Endothelial cell of umbilical vein (primary cell): Measurements from ENCODE around the gene MTERF4. TPM values are rescaled to one million over a fixed set of nuclear protein-coding genes. Genes with fewer than 3 reads are reported as not detected.

Source experiments
- BruUV-seq: library from RNA; stranded (reverse); fragments of 400-500 nt; replicated peaks from 2 replicates; lab custom pipeline; 2021; lab: Mats Ljungman, UMichigan
- CTCF ChIA-PET: fragments of 300-600, 350-600 bp; sonication (Branson Sonifier 250); formaldehyde crosslinking; loops from one replicate; lab custom pipeline; 2021; ENCODE audit warnings: antibody characterized with exemption, inconsistent platforms; lab: Charles Lee
- POLR2A ChIA-PET: fragments of 300-600, 350-600 bp; sonication (Branson Sonifier 250); formaldehyde crosslinking; loops from one replicate; lab custom pipeline; 2021; ENCODE audit warnings: antibody characterized with exemption, inconsistent platforms; lab: Charles Lee
- DNase-seq: peaks from one replicate; pipeline ENCODE4 v3.0.0-alpha.2; 2011; ENCODE audit warnings: low read depth, low spot score
- FAIRE-seq: peaks from 2 replicates; lab custom pipeline; 2011; peaks lifted over from hg19 to GRCh38; lab: Jason Lieb, UNC
- H2AFZ ChIP-seq: 2 replicates; pipeline ENCODE4 v1.6.0; 2012; ENCODE audit warnings: low read depth, low read length, control low read depth, inconsistent platforms
- H3K27ac ChIP-seq: 2 replicates; pipeline ENCODE4 v1.5.1; 2011; ENCODE audit warnings: low read depth, mild to moderate bottlenecking, control low read depth, low read length, moderate library complexity; ENCODE audit not compliant: insufficient read depth
- H3K27me3 ChIP-seq, 2 experiments: 2 replicates each; pipeline versions ENCODE4 v1.6.0 to v1.6.1; 2011; ENCODE audit warnings: low read length in 2 of 2, mixed read lengths in 1 of 2; ENCODE audit not compliant: control insufficient read depth in 2 of 2, insufficient read depth in 2 of 2
- H3K36me3 ChIP-seq, 2 experiments: 2 replicates in 1 of 2; 3 replicates in 1 of 2; pipeline ENCODE4 v1.5.1; 2011; ENCODE audit warnings: low read length in 2 of 2, mild to moderate bottlenecking in 1 of 2, moderate library complexity in 1 of 2; ENCODE audit not compliant: control insufficient read depth in 2 of 2, insufficient read depth in 2 of 2; ENCODE audit errors: extremely low read depth in 1 of 2
- H3K4me1 ChIP-seq: 3 replicates; pipeline ENCODE4 v1.5.1; 2011; ENCODE audit warnings: mild to moderate bottlenecking, low read length; ENCODE audit not compliant: control insufficient read depth, insufficient read depth; ENCODE audit errors: extremely low read depth
- H3K4me2 ChIP-seq: 2 replicates; pipeline ENCODE4 v1.6.1; 2011; ENCODE audit warnings: low read length, control low read depth, mixed read lengths; ENCODE audit not compliant: insufficient read depth
- H3K4me3 ChIP-seq, 3 experiments: fragments of 200-600 bp in 1 of 3; sonication (generic), shearing (Covaris generic) in 1 of 3; replicated peaks in 1 of 3; 2 replicates each; pipeline ENCODE4 v1.5.1; 2011 to 2016; ENCODE audit warnings: control low read depth in 3 of 3, low read length in 3 of 3, mild to moderate bottlenecking in 2 of 3, inconsistent platforms in 1 of 3, low read depth in 1 of 3, moderate library complexity in 1 of 3; ENCODE audit not compliant: insufficient read depth in 1 of 3
- H3K79me2 ChIP-seq: 2 replicates; pipeline ENCODE4 v1.6.0; 2012; ENCODE audit warnings: low read length, inconsistent platforms; ENCODE audit not compliant: control insufficient read depth, insufficient read depth
- H3K9ac ChIP-seq: replicated peaks from 2 replicates; pipeline ENCODE3; 2011; ENCODE audit warnings: low read length, control low read depth; ENCODE audit not compliant: insufficient read depth; ENCODE audit errors: extremely low read depth
- H3K9me1 ChIP-seq: replicated peaks from 3 replicates; pipeline ENCODE4 v1.6.0; 2011; ENCODE audit warnings: mild to moderate bottlenecking, low read length; ENCODE audit not compliant: control insufficient read depth, insufficient read depth; ENCODE audit errors: extremely low read depth
- H3K9me3 ChIP-seq: replicated peaks from 2 replicates; pipeline ENCODE4 v1.5.1; 2012; ENCODE audit warnings: low read length, inconsistent platforms; ENCODE audit not compliant: control insufficient read depth, insufficient read depth
- H4K20me1 ChIP-seq: replicated peaks from 2 replicates; pipeline ENCODE3; 2011; ENCODE audit warnings: mild to moderate bottlenecking, low read length; ENCODE audit not compliant: control insufficient read depth, insufficient read depth; ENCODE audit errors: extremely low read depth
- EZH2 ChIP-seq: IDR thresholded peaks from 2 replicates; pipeline ENCODE4 v1.6.1; 2012; ENCODE audit warnings: borderline replicate concordance, low read depth, mild to moderate bottlenecking, moderate library complexity, low read length, inconsistent platforms; ENCODE audit not compliant: severe bottlenecking
- GATA2 ChIP-seq: IDR thresholded peaks from 2 replicates; pipeline ENCODE4 v1.7.0; 2011; ENCODE audit warnings: low read depth, mild to moderate bottlenecking, moderate library complexity, mixed read lengths, low read length; ENCODE audit not compliant: insufficient read length, insufficient read depth
- JUN ChIP-seq: IDR thresholded peaks from 2 replicates; pipeline ENCODE4 v1.6.1; 2011; ENCODE audit warnings: borderline replicate concordance, low read depth; ENCODE audit not compliant: insufficient read length, insufficient read depth
- POLR2AphosphoS5 ChIP-seq: IDR thresholded peaks from 2 replicates; pipeline ENCODE4 v1.6.1; 2012; ENCODE audit warnings: low read depth, mild to moderate bottlenecking, control low read depth, low read length, moderate library complexity; ENCODE audit not compliant: insufficient read depth
- dilution Hi-C: fragments of 300-500 bp; cut with MboI; formaldehyde crosslinking; loops from one replicate; pipeline ENCODE4 v1.15.0; 2019; ENCODE audit warnings: low sequenced_read_pairs; ENCODE audit not compliant: extremely low pct_ligation_motif_present
- intact Hi-C: fragments of 100-400 bp; cut with micrococcal nuclease; formaldehyde crosslinking; loops from one replicate; pipeline ENCODE4 v1.10.0; 2022
- polyA plus RNA-seq, 4 experiments: library from polyadenylated mRNA; depleted of rRNA in 3 of 4; stranded (reverse) in 3 of 4; unstranded in 1 of 4; fragments of >200 nt; gene quantifications; 2 replicates each; pipeline versions ENCODE4 v1.2.1 to v1.2.3, GENCODE V29; 2011 to 2012; ENCODE audit warnings: missing spikeins in 1 of 4
- total RNA-seq: library from RNA; stranded (reverse); gene quantifications from 2 replicates; pipeline ENCODE4 v1.2.3, GENCODE V29; 2021

The MTERF4 gene
- total and polyA plus RNA-seq, 2 donors (not counting 3 experiments of a cell fraction or from before 2014, with no cell fraction given) = 14.7 to 27.3 TPM

DNA sequence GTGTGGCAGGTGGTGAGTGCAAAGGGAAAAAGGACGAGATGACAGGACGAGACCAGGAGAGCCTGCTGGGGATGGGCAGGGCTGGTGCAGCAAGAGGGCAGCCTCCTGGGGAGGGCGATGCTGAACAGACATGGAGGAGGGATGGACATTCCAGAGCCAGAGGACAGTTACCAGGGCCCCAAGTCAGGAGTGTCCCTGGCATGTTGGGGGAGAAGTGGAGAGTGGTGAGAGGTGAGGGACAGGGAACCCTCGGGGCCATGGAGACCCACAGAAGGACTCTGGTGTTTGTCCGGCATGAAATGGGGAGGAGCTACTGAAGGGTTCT is 19.0 kb downstream of the MTERF4 start:
- no peak overlapping the region for H2AFZ ChIP-seq
- no peaks in the 10 kb centered on the region for H3K27me3 ChIP-seq
- H3K9ac ChIP-seq = no peak overlapping the region
- no peaks in the 10 kb centered on the region for H3K9me3 ChIP-seq
- H3K79me2 ChIP-seq = no peaks in the 10 kb centered on the region
- H3K4me1 ChIP-seq = no peaks in the 10 kb centered on the region
- no peak for FAIRE-seq
- dilution Hi-C loops = no loop called here
- no peak overlapping the region for H3K27ac ChIP-seq
- CTCF ChIA-PET = no interaction called here
- no peaks in the 10 kb centered on the region for H4K20me1 ChIP-seq
- DNase-seq = no peak
- POLR2A ChIA-PET = no interaction called here
- H3K4me3 ChIP-seq = no peak overlapping the region
- intact Hi-C loops = no loop called here
- H3K4me2 ChIP-seq = no peak overlapping the region
- BruUV-seq = no TSS peak
- TF ChIP-seq JUN (no peak), GATA2 (no peak), EZH2 (no peak), POLR2AphosphoS5 (no peak)
- no peaks in the 10 kb centered on the region for H3K9me1 ChIP-seq
- peaks cover 4% of the 10 kb centered on the region in 2 experiments for H3K36me3 ChIP-seq

DNA sequence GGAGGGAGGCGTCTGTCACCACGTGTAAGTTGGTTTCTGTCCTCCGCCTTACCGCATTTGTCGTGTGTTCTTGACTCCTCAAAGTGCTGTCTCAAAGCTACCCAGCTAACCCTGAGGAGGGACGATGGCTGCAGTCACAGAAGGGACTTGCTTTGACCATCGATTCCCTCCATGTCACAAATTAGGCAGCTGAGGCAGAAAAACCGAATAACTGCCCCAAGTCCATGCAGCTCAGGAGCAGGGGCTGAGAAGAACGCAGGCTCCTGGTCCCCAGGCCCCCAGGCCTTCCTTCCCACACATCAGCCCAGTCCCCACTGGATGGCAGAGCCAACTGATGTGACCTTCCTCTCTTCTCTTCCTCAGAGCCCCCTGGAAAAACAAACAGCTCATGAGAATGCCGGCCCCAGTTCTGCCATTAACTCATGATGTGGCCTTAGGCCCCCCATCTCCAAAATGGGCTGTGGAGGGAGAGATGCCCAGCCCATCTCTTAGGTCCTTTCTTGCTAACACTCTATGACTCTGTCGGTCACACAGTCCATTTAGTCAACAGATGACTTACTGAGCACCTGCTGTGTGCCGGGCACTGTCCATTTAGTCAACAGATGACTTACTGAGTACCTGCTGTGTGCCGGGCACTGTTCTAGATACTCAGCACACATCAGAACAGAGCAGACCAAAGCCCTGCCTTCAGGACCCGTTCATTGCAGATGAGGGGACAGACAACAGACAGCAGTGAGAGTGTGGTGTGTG is 19.6 kb downstream of the MTERF4 start:
- FAIRE-seq = no peak
- no peak for DNase-seq

More for the DNA sequence above, 19.6 kb downstream of the MTERF4 start:
- TF ChIP-seq EZH2 = no peak
- TF ChIP-seq JUN = no peak
- Histone ChIP-seq H4K20me1 (no peaks in the 10 kb centered on the region), H3K9me1 (no peaks in the 10 kb centered on the region), H3K4me3 (no peak overlapping the region), H3K36me3 (peaks cover 2 to 4% of the 10 kb centered on the region in 2 experiments), H3K79me2 (no peaks in the 10 kb centered on the region), H3K9me3 (no peaks in the 10 kb centered on the region), H2AFZ (no peak overlapping the region), H3K27ac (no peak overlapping the region), H3K4me2 (no peak overlapping the region), H3K27me3 (no peaks in the 10 kb centered on the region), H3K9ac (no peak overlapping the region), H3K4me1 (no peaks in the 10 kb centered on the region)
- dilution Hi-C loops (no loop called here), intact Hi-C loops (no loop called here)
- ChIA-PET POLR2A (no interaction called here), CTCF (no interaction called here)
- BruUV-seq = no TSS peak
